Transverse colon (tissue), 4 donors: ENCODE measurements around the gene AHSA1. TPM values are rescaled to one million over a fixed set of nuclear protein-coding genes. Genes with fewer than 3 reads are reported as not detected.

ENCODE experiments used
- DNase-seq: peaks from one replicate; pipeline ENCODE4 v3.0.0-alpha.2; 2019
- H3K27ac ChIP-seq, 4 donors: fragments of 200-600 bp; sonication (generic); 2 replicates each; pipeline ENCODE4 v1.5.1; 2016 to 2018; ENCODE audit warnings: inconsistent platforms in 4 of 4
- H3K27me3 ChIP-seq: fragments of 200-600 bp; sonication (generic); 2 replicates; pipeline ENCODE4 v1.5.1; 2017; ENCODE audit warnings: inconsistent platforms
- H3K36me3 ChIP-seq, 4 donors: fragments of 200-600 bp; sonication (generic); 2 replicates each; pipeline ENCODE4 v1.5.1; 2017 to 2019; ENCODE audit warnings: inconsistent platforms in 4 of 4
- H3K4me1 ChIP-seq, 4 donors: fragments of 200-600 bp; sonication (generic); 2 replicates each; pipeline ENCODE4 v1.5.1; 2017 to 2020; ENCODE audit warnings: inconsistent platforms in 4 of 4
- H3K4me3 ChIP-seq, 4 donors: fragments of 200-600 bp; sonication (generic); 1 replicate in 1 of 4; 2 replicates in 3 of 4; pipeline versions ENCODE4 v1.5.1 to v1.6.1; 2017 to 2019; ENCODE audit warnings: inconsistent platforms in 4 of 4
- H3K9me3 ChIP-seq, 2 donors: fragments of 200-600 bp; sonication (generic); 2 replicates each; pipeline ENCODE4 v1.5.1; 2017 to 2019; ENCODE audit warnings: inconsistent platforms in 2 of 2
- CTCF ChIP-seq, 5 experiments: fragments of 200-600 bp in 3 of 5; fragments of 450-650 bp in 2 of 5; sonication (generic) in 3 of 5; IDR thresholded peaks; 1 replicate in 2 of 5; 2 replicates in 3 of 5; pipeline ENCODE4 v1.5.1; 2016 to 2017; ENCODE audit warnings: antibody characterized with exemption in 5 of 5, inconsistent platforms in 3 of 5, mild to moderate bottlenecking in 2 of 5, moderate library complexity in 1 of 5
- EP300 ChIP-seq: sonication (generic); formaldehyde crosslinking; IDR thresholded peaks from one replicate; pipeline ENCODE4 v1.6.1; 2017; ENCODE audit warnings: antibody characterized with exemption, low read depth
- POLR2A ChIP-seq: fragments of 450-650 bp; IDR thresholded peaks from one replicate; pipeline ENCODE4 v1.6.1; 2016; ENCODE audit warnings: antibody characterized with exemption, mild to moderate bottlenecking, moderate library complexity
- POLR2AphosphoS5 ChIP-seq, 3 donors: sonication (generic); formaldehyde crosslinking; IDR thresholded peaks; one replicate each; pipeline ENCODE4 v1.6.1; 2016; ENCODE audit warnings: antibody characterized with exemption in 3 of 3
- WGBS, 2 donors: methylation state at CpG; one replicate each; pipeline ENCODE4 v1.1.5; 2018; ENCODE audit warnings: low coverage in 1 of 2; 5-methylcytosine and 5-hydroxymethylcytosine counted together
- in situ Hi-C, 4 donors: fragments of 200-750 bp; cut with MboI; loops; one replicate each; pipeline versions ENCODE4 v1.15.0 to v1.15.1; 2017; ENCODE audit warnings: low sequenced_read_pairs in 3 of 4, low pct_ligation_motif_present in 1 of 4, low pct_unique_long_range_greater_than_20kb in 1 of 4
- intact Hi-C: fragments of 100-400 bp; cut with DNase I; formaldehyde crosslinking; loops from one replicate; pipeline ENCODE4 v1.15.1; 2023; ENCODE audit warnings: low total_unique reads
- total RNA-seq, 4 donors: library from RNA; depleted of rRNA; stranded (reverse); fragments of >200 nt; gene quantifications; one replicate each; pipeline ENCODE4 v1.1.0, GENCODE V29; 2016

AHSA1 gene
- total RNA-seq, 4 donors from 2014 or later: 66.6 to 101 (median 87.5) TPM

GRCh38 chr14:77436042-77436441 lies 21.9 kb upstream of the AHSA1 start:
- in situ Hi-C loops: no loop called here
- Histone ChIP-seq H3K9me3 (no peaks in the 10 kb centered on the region), H3K4me1 (no peaks in the 10 kb centered on the region), H3K27ac (no peak overlapping the region), H3K4me3 (no peak overlapping the region), H3K36me3 (peaks cover 0 to 67% (median 34%) of the 10 kb centered on the region in 4 donors), H3K27me3 (no peaks in the 10 kb centered on the region)
- DNase-seq: no peak
- WGBS, 2 donors: 88 to 100% methylated on average over 2 to 3 of the region's 3 CpGs
- intact Hi-C loops: no loop called here
- no peak for TF ChIP-seq POLR2AphosphoS5 (IDR thresholded peaks at IDR 0.05)
- no peak for TF ChIP-seq POLR2A
- no peak for TF ChIP-seq CTCF (IDR thresholded peaks at IDR 0.05)
- TF ChIP-seq EP300: no peak

GRCh38 chr14:77438596-77438995 lies 19.3 kb upstream of the AHSA1 start:
- WGBS, 2 donors: 98 to 100% methylated on average over 1 of the region's 1 CpG
- intact Hi-C loops: no loop called here
- Histone ChIP-seq H3K27me3 (no peaks in the 10 kb centered on the region), H3K4me3 (no peak overlapping the region), H3K9me3 (no peaks in the 10 kb centered on the region), H3K36me3 (peaks cover 0 to 70% (median 30%) of the 10 kb centered on the region in 4 donors), H3K27ac (no peak overlapping the region), H3K4me1 (no peaks in the 10 kb centered on the region)
- no peak for DNase-seq
- TF ChIP-seq POLR2AphosphoS5 (IDR thresholded peaks at IDR 0.05) (no peak), EP300 (no peak), POLR2A (no peak), CTCF (IDR thresholded peaks at IDR 0.05) (no peak)
- in situ Hi-C loops: no loop called here

- H3K36me3 ChIP-seq: peaks cover 0 to 69% (median 26%) of the 10 kb centered on the region in 4 donors
- no peak overlapping the region for H3K4me3 ChIP-seq
- no peaks in the 10 kb centered on the region for H3K9me3 ChIP-seq
- H3K4me1 ChIP-seq: no peaks in the 10 kb centered on the region
- no peak for DNase-seq
- no peak for TF ChIP-seq POLR2A
- TF ChIP-seq CTCF (IDR thresholded peaks at IDR 0.05): no peak
- TF ChIP-seq EP300: no peak
- no peak for TF ChIP-seq POLR2AphosphoS5 (IDR thresholded peaks at IDR 0.05)
- no peak overlapping the region for H3K27ac ChIP-seq
- H3K27me3 ChIP-seq: no peaks in the 10 kb centered on the region
- 98 to 100% methylated on average over 2 to 4 of the region's 4 CpGs for WGBS, 2 donors
- intact Hi-C loops: no loop called here
- in situ Hi-C loops: no loop called here
These were observed 18.0 kb upstream of the AHSA1 start for GRCh38 chr14:77439861-77440260.

- no peaks in the 10 kb centered on the region for H3K4me1 ChIP-seq
- peaks cover 0 to 64% (median 24%) of the 10 kb centered on the region in 4 donors for H3K36me3 ChIP-seq
- in situ Hi-C loops: no loop called here
- H3K9me3 ChIP-seq: no peaks in the 10 kb centered on the region
- TF ChIP-seq POLR2A (no peak), CTCF (IDR thresholded peaks at IDR 0.05) (no peak), POLR2AphosphoS5 (IDR thresholded peaks at IDR 0.05) (no peak), EP300 (no peak)
- H3K4me3 ChIP-seq: no peak overlapping the region
- WGBS, 2 donors: 99 to 100% methylated on average over 2 of the region's 2 CpGs
- no peak for DNase-seq
- H3K27ac ChIP-seq: no peak overlapping the region
- intact Hi-C loops: no loop called here
- H3K27me3 ChIP-seq: no peaks in the 10 kb centered on the region
These were observed 15.7 kb upstream of the AHSA1 start for GRCh38 chr14:77442196-77442595.
